ENCODE results near the gene TAF12. TPM values are rescaled to one million over a fixed set of nuclear protein-coding genes. Genes with fewer than 3 reads are reported as not detected.
A peak's percentile ranks its signal among the peaks of the same experiment; 100 is the strongest.
"Not testable (repeated sequence)": the region's sequence is repeated elsewhere in the genome, so short reads cannot be mapped to it uniquely, and the experiment has no call there.

TAF12 gene
- polyA plus RNA-seq, 4 donors = 18.9 to 32.7 (median 28.9) TPM

- peak overlapping the region; percentile 94 to 99 (median 97) for H3K27ac ChIP-seq (ENCODE audit: low read depth in 1 of 3, low read length in 2 of 3)
- DNase-seq = peak; percentile 62 to 82
- WGBS, 3 donors = 0 to 1% (median 0%) methylated on average over 26 to 63 of the region's 63 CpGs
Observed at GRCh38 chr1:28668956-28669723, 26.3 kb upstream of the TAF12 start.

GRCh38 chr1:28668191-28668955 is 25.5 kb upstream of the TAF12 start, which contains the start of gene GMEB1:
TSS of gene GMEB1 (plus strand) at chr1:28668784. CDS start at chr1:28683613, 14,829 bp downstream.
- H3K4me3 ChIP-seq (ENCODE audit: low read depth in 1 of 3, low read length in 3 of 3) = peak within 1 kb of the TSS; percentile 92 to 99 (median 98)
- H3K36me3 ChIP-seq (ENCODE audit: control insufficient read depth in 3 of 3, insufficient read depth in 2 of 3, low read depth in 1 of 3, low read length in 3 of 3) = no peaks in the 10 kb centered on the region
- DNase-seq (peak; percentile 88 to 93), FAIRE-seq (no peak)
- 1 to 2% (median 1%) methylated on average over 14 to 43 of the region's 57 CpGs for WGBS, 3 donors
- peaks cover 0 to 13% (median 0%) of the 10 kb centered on the region in 3 donors for H3K4me1 ChIP-seq (ENCODE audit: control insufficient read depth in 3 of 3, insufficient read depth in 2 of 3, low read depth in 1 of 3, low read length in 2 of 3)
- H3K27ac ChIP-seq (ENCODE audit: low read depth in 1 of 3, low read length in 2 of 3) = peak within 1 kb of the TSS; percentile 94 to 99 (median 97)
- H3K27me3 ChIP-seq (ENCODE audit: control insufficient read depth in 3 of 3, insufficient read depth in 3 of 3, low read length in 3 of 3) = no peaks in the 10 kb centered on the region
- H3K9me3 ChIP-seq (ENCODE audit: control insufficient read depth in 2 of 2, insufficient read depth in 1 of 2, low read depth in 1 of 2, low read length in 1 of 2) = no peaks in the 10 kb centered on the region

More at GRCh38 chr1:28668956-28669723, 26.3 kb upstream of the TAF12 start:
- peaks cover 0 to 13% (median 0%) of the 10 kb centered on the region in 3 donors for H3K4me1 ChIP-seq (ENCODE audit: control insufficient read depth in 3 of 3, insufficient read depth in 2 of 3, low read depth in 1 of 3, low read length in 2 of 3)
- peak overlapping the region; percentile 92 to 99 (median 98) for H3K4me3 ChIP-seq (ENCODE audit: low read depth in 1 of 3, low read length in 3 of 3)
- peaks cover 0 to 2% (median 0%) of the 10 kb centered on the region in 3 donors for H3K36me3 ChIP-seq (ENCODE audit: control insufficient read depth in 3 of 3, insufficient read depth in 2 of 3, low read depth in 1 of 3, low read length in 3 of 3)
- H3K27me3 ChIP-seq (ENCODE audit: control insufficient read depth in 3 of 3, insufficient read depth in 3 of 3, low read length in 3 of 3) = no peaks in the 10 kb centered on the region
- FAIRE-seq = no peak
- no peaks in the 10 kb centered on the region for H3K9me3 ChIP-seq (ENCODE audit: control insufficient read depth in 2 of 2, insufficient read depth in 1 of 2, low read depth in 1 of 2, low read length in 1 of 2)

GRCh38 chr1:28666806-28667205 is 23.9 kb upstream of the TAF12 start:
- Histone ChIP-seq H3K4me1 (ENCODE audit: control insufficient read depth in 3 of 3, insufficient read depth in 2 of 3, low read depth in 1 of 3, low read length in 2 of 3) (peaks cover 0 to 13% (median 0%) of the 10 kb centered on the region in 3 donors), H3K27ac (ENCODE audit: low read depth in 1 of 3, low read length in 2 of 3) (no peak overlapping the region), H3K36me3 (ENCODE audit: control insufficient read depth in 3 of 3, insufficient read depth in 2 of 3, low read depth in 1 of 3, low read length in 3 of 3) (no peaks in the 10 kb centered on the region), H3K9me3 (ENCODE audit: control insufficient read depth in 2 of 2, insufficient read depth in 1 of 2, low read depth in 1 of 2, low read length in 1 of 2) (no peaks in the 10 kb centered on the region), H3K4me3 (ENCODE audit: low read depth in 1 of 3, low read length in 3 of 3) (no peak overlapping the region), H3K27me3 (ENCODE audit: control insufficient read depth in 3 of 3, insufficient read depth in 3 of 3, low read length in 3 of 3) (no peaks in the 10 kb centered on the region)
- FAIRE-seq (no peak), DNase-seq (no peak)
- 96 to 98% (median 97%) methylated on average over 11 to 12 of the region's 12 CpGs for WGBS, 3 donors

- FAIRE-seq (no peak), DNase-seq (no peak)
- Histone ChIP-seq H3K27ac (ENCODE audit: low read depth in 1 of 3, low read length in 2 of 3) (no peak overlapping the region), H3K4me3 (ENCODE audit: low read depth in 1 of 3, low read length in 3 of 3) (no peak overlapping the region), H3K4me1 (ENCODE audit: control insufficient read depth in 3 of 3, insufficient read depth in 2 of 3, low read depth in 1 of 3, low read length in 2 of 3) (peaks cover 0 to 8% (median 0%) of the 10 kb centered on the region in 3 donors), H3K9me3 (ENCODE audit: control insufficient read depth in 2 of 2, insufficient read depth in 1 of 2, low read depth in 1 of 2, low read length in 1 of 2) (no peaks in the 10 kb centered on the region), H3K36me3 (ENCODE audit: control insufficient read depth in 3 of 3, insufficient read depth in 2 of 3, low read depth in 1 of 3, low read length in 3 of 3) (no peaks in the 10 kb centered on the region), H3K27me3 (ENCODE audit: control insufficient read depth in 3 of 3, insufficient read depth in 3 of 3, low read length in 3 of 3) (no peaks in the 10 kb centered on the region)
- WGBS, 3 donors = 73 to 79% (median 78%) methylated on average over 7 of the region's 7 CpGs
Observed at GRCh38 chr1:28663871-28664470, 21.1 kb upstream of the TAF12 start.

GRCh38 chr1:28656335-28656734 is 13.5 kb upstream of the TAF12 start:
- H3K27ac ChIP-seq (ENCODE audit: low read depth in 1 of 3, low read length in 2 of 3) = peak overlapping the region in 1 of 3 donors; percentile 51
- 84 to 93% (median 90%) methylated on average over 6 of the region's 6 CpGs for WGBS, 3 donors
- no peak for DNase-seq
- no peak overlapping the region for H3K4me3 ChIP-seq (ENCODE audit: low read depth in 1 of 3, low read length in 3 of 3)
- no peaks in the 10 kb centered on the region for H3K9me3 ChIP-seq (ENCODE audit: control insufficient read depth in 2 of 2, insufficient read depth in 1 of 2, low read depth in 1 of 2, low read length in 1 of 2)
- H3K36me3 ChIP-seq (ENCODE audit: control insufficient read depth in 3 of 3, insufficient read depth in 2 of 3, low read depth in 1 of 3, low read length in 3 of 3) = no peaks in the 10 kb centered on the region
- no peak for FAIRE-seq
- H3K27me3 ChIP-seq (ENCODE audit: control insufficient read depth in 3 of 3, insufficient read depth in 3 of 3, low read length in 3 of 3) = no peaks in the 10 kb centered on the region
- no peaks in the 10 kb centered on the region for H3K4me1 ChIP-seq (ENCODE audit: control insufficient read depth in 3 of 3, insufficient read depth in 2 of 3, low read depth in 1 of 3, low read length in 2 of 3)

GRCh38 chr1:28655448-28656311 is 12.8 kb upstream of the TAF12 start:
- FAIRE-seq; H3K36me3 ChIP-seq (ENCODE audit: control insufficient read depth in 3 of 3, insufficient read depth in 2 of 3, low read depth in 1 of 3, low read length in 3 of 3); H3K4me3 ChIP-seq (ENCODE audit: low read depth in 1 of 3, low read length in 3 of 3); H3K4me1 ChIP-seq (ENCODE audit: control insufficient read depth in 3 of 3, insufficient read depth in 2 of 3, low read depth in 1 of 3, low read length in 2 of 3); H3K27me3 ChIP-seq (ENCODE audit: control insufficient read depth in 3 of 3, insufficient read depth in 3 of 3, low read length in 3 of 3); H3K9me3 ChIP-seq (ENCODE audit: control insufficient read depth in 2 of 2, insufficient read depth in 1 of 2, low read depth in 1 of 2, low read length in 1 of 2): not testable (repeated sequence)
- 67 to 79% (median 71%) methylated on average over 10 of the region's 10 CpGs for WGBS, 3 donors
- DNase-seq = peak; percentile 55 to 59
- H3K27ac ChIP-seq (ENCODE audit: low read depth in 1 of 3, low read length in 2 of 3) = peak overlapping the region in 1 of 3 donors; percentile 56

- DNase-seq = peak; percentile 55 to 64
- 19 to 55% (median 24%) methylated on average over 3 of the region's 3 CpGs for WGBS, 3 donors
- H3K4me1 ChIP-seq (ENCODE audit: control insufficient read depth in 3 of 3, insufficient read depth in 2 of 3, low read depth in 1 of 3, low read length in 2 of 3); H3K27me3 ChIP-seq (ENCODE audit: control insufficient read depth in 3 of 3, insufficient read depth in 3 of 3, low read length in 3 of 3); FAIRE-seq; H3K4me3 ChIP-seq (ENCODE audit: low read depth in 1 of 3, low read length in 3 of 3); H3K36me3 ChIP-seq (ENCODE audit: control insufficient read depth in 3 of 3, insufficient read depth in 2 of 3, low read depth in 1 of 3, low read length in 3 of 3); H3K9me3 ChIP-seq (ENCODE audit: control insufficient read depth in 2 of 2, insufficient read depth in 1 of 2, low read depth in 1 of 2, low read length in 1 of 2); H3K27ac ChIP-seq (ENCODE audit: low read depth in 1 of 3, low read length in 2 of 3): not testable (repeated sequence)
Observed at GRCh38 chr1:28653870-28654269, 11.0 kb upstream of the TAF12 start.
